Natural killer cell (primary cell): Measurements from ENCODE around the gene CKMT2. TPM values are rescaled to one million over a fixed set of nuclear protein-coding genes. Genes with fewer than 3 reads are reported as not detected.

ENCODE experiments used
- ATAC-seq, 3 donors: fragments of 150-1000 bp in 2 of 3; fragments of 200-7000 bp in 1 of 3; cut with Tn5 transposase; 1 replicate in 1 of 3; 2 replicates in 2 of 3; pipeline ENCODE4 v1.10.0; 2021; ENCODE audit warnings: mild to moderate bottlenecking in 2 of 3, moderate library complexity in 2 of 3
- DNase-seq, 2 donors: peaks; one replicate each; pipeline versions ENCODE4 v3.0.0 to v3.0.0-alpha.2; 2013 to 2021; ENCODE audit warnings: mixed read lengths in 1 of 2
- H3K27ac ChIP-seq: one replicate; pipeline ENCODE4 v1.5.1; 2013; ENCODE audit warnings: mild to moderate bottlenecking, low read length
- H3K27me3 ChIP-seq: one replicate; pipeline ENCODE4 v1.6.1; 2013; ENCODE audit warnings: low read length; ENCODE audit not compliant: control insufficient read depth, insufficient read depth
- H3K36me3 ChIP-seq: one replicate; pipeline ENCODE4 v1.6.1; 2013; ENCODE audit warnings: low read length; ENCODE audit not compliant: control insufficient read depth, insufficient read depth
- H3K4me1 ChIP-seq: one replicate; pipeline ENCODE4 v1.6.1; 2013; ENCODE audit warnings: low read length; ENCODE audit not compliant: control insufficient read depth, insufficient read depth
- H3K4me3 ChIP-seq: one replicate; pipeline ENCODE4 v1.5.1; 2013; ENCODE audit warnings: low read length
- H3K9me3 ChIP-seq: one replicate; pipeline ENCODE4 v1.6.1; 2013; ENCODE audit warnings: low read length; ENCODE audit not compliant: control insufficient read depth, insufficient read depth
- H3K27ac Mint-ChIP-seq, 2 donors: one replicate each; pipeline ENCODE4 v1.8.0; 2022; ENCODE audit warnings: mild to moderate bottlenecking in 2 of 2, mixed read lengths in 2 of 2, moderate library complexity in 1 of 2
- H3K27me3 Mint-ChIP-seq, 2 donors: one replicate each; pipeline ENCODE4 v1.8.0; 2022; ENCODE audit warnings: low read depth in 2 of 2, mixed read lengths in 2 of 2
- H3K36me3 Mint-ChIP-seq: one replicate; pipeline ENCODE4 v1.8.0; 2022; ENCODE audit warnings: mixed read lengths
- H3K4me1 Mint-ChIP-seq, 2 donors: one replicate each; pipeline ENCODE4 v1.8.0; 2022; ENCODE audit warnings: mixed read lengths in 2 of 2
- H3K4me3 Mint-ChIP-seq: one replicate; pipeline ENCODE4 v1.8.0; 2022; ENCODE audit warnings: mild to moderate bottlenecking, moderate library complexity, mixed read lengths
- H3K9me3 Mint-ChIP-seq, 2 donors: one replicate each; pipeline ENCODE4 v1.8.0; 2022; ENCODE audit warnings: mixed read lengths in 2 of 2
- CTCF ChIP-seq: fragments of 200-600 bp; IDR thresholded peaks from one replicate; pipeline ENCODE4 v1.8.0; 2022; ENCODE audit warnings: antibody characterized with exemption
- WGBS: methylation state at CpG from one replicate; pipeline ENCODE4 v1.1.7; 2013; ENCODE audit warnings: missing lambda C conversion rate; ENCODE audit not compliant: insufficient coverage; 5-methylcytosine and 5-hydroxymethylcytosine counted together
- intact Hi-C: fragments of 100-400 bp; cut with micrococcal nuclease; formaldehyde crosslinking; loops from one replicate; pipeline ENCODE4 v1.14.2; 2022
- total RNA-seq, 4 donors: library from RNA; stranded (reverse); fragments of 120-200 nt in 1 of 4; gene quantifications; one replicate each; pipeline versions ENCODE4 v1.2.3 to v1.2.4, GENCODE V29; 2013 to 2022

The CKMT2 gene
- total RNA-seq, 3 donors from 2014 or later (not counting 1 experiment from before 2014, with no cell fraction given), result not detected

GRCh38 chr5:81205058-81205457, 28.1 kb upstream of the CKMT2 start:
- H3K4me3 ChIP-seq, result no peak overlapping the region
- no peaks in the 10 kb centered on the region for H3K4me1 ChIP-seq
- Mint-ChIP-seq H3K27me3 (peaks cover 2 to 6% of the 10 kb centered on the region in 2 donors), H3K4me1 (no peaks in the 10 kb centered on the region), H3K4me3 (no peak overlapping the region), H3K27ac (no peak overlapping the region), H3K9me3 (no peaks in the 10 kb centered on the region), H3K36me3 (no peaks in the 10 kb centered on the region)
- DNase-seq (no peak), ATAC-seq (no peak)
- no peak overlapping the region for H3K27ac ChIP-seq
- 90% methylated on average over 4 of the region's 4 CpGs for WGBS
- no peaks in the 10 kb centered on the region for H3K9me3 ChIP-seq
- no peak for TF ChIP-seq CTCF
- peaks cover 3% of the 10 kb centered on the region for H3K36me3 ChIP-seq
- intact Hi-C loops, result no loop called here
- H3K27me3 ChIP-seq, result no peaks in the 10 kb centered on the region

- no peak overlapping the region for H3K4me3 ChIP-seq
- no peak overlapping the region for H3K27ac ChIP-seq
- DNase-seq, result no peak
- no peaks in the 10 kb centered on the region for H3K27me3 ChIP-seq
- Mint-ChIP-seq H3K36me3 (no peaks in the 10 kb centered on the region), H3K27ac (no peak overlapping the region), H3K27me3 (peaks cover 0 to 2% of the 10 kb centered on the region in 2 donors), H3K4me1 (no peaks in the 10 kb centered on the region), H3K4me3 (no peak overlapping the region), H3K9me3 (no peaks in the 10 kb centered on the region)
- TF ChIP-seq CTCF, result no peak
- H3K36me3 ChIP-seq, result no peaks in the 10 kb centered on the region
- no peak for ATAC-seq
- intact Hi-C loops, result no loop called here
- WGBS, result 89% methylated on average over 5 of the region's 5 CpGs
- H3K4me1 ChIP-seq, result no peaks in the 10 kb centered on the region
- no peaks in the 10 kb centered on the region for H3K9me3 ChIP-seq
Measured at GRCh38 chr5:81207009-81207408, 26.1 kb upstream of the CKMT2 start.

- intact Hi-C loops, result no loop called here
Measured at GRCh38 chr5:81208904-81209303, 24.2 kb upstream of the CKMT2 start.

More at GRCh38 chr5:81208904-81209303, 24.2 kb upstream of the CKMT2 start:
- H3K4me3 ChIP-seq, result no peak overlapping the region
- no peak overlapping the region for H3K27ac ChIP-seq
- Mint-ChIP-seq H3K9me3 (no peaks in the 10 kb centered on the region), H3K4me3 (no peak overlapping the region), H3K27ac (no peak overlapping the region), H3K4me1 (no peaks in the 10 kb centered on the region), H3K27me3 (peaks cover 0 to 2% of the 10 kb centered on the region in 2 donors), H3K36me3 (no peaks in the 10 kb centered on the region)
- H3K27me3 ChIP-seq, result no peaks in the 10 kb centered on the region
- H3K9me3 ChIP-seq, result no peaks in the 10 kb centered on the region
- no peak for TF ChIP-seq CTCF
- H3K36me3 ChIP-seq, result no peaks in the 10 kb centered on the region
- ATAC-seq (no peak), DNase-seq (no peak)
- 96% methylated on average over 4 of the region's 4 CpGs for WGBS
- no peaks in the 10 kb centered on the region for H3K4me1 ChIP-seq
